ENCODE measurements around the gene SKI.

DNA sequence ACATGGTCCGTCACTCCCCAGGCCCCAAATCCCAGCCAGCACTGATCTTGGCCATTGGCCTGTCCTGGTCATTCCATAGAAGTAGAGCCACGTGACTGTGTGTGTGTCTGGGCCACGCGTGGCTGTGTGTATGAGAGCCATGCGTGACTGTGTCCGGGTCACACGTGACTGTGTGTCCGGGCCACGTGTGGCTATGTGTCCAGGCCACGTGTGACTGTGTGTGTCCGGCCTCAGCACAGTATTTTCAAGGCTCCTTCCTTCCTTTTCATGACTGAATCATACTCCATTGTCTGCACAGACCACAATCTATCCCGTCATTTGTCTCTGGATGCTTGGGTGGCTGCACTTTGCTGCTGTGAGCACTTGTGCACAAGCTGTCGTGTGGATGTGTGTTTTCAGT is 67.4 kb downstream of the SKI start:
- TF ChIP-seq, protein P1, sequence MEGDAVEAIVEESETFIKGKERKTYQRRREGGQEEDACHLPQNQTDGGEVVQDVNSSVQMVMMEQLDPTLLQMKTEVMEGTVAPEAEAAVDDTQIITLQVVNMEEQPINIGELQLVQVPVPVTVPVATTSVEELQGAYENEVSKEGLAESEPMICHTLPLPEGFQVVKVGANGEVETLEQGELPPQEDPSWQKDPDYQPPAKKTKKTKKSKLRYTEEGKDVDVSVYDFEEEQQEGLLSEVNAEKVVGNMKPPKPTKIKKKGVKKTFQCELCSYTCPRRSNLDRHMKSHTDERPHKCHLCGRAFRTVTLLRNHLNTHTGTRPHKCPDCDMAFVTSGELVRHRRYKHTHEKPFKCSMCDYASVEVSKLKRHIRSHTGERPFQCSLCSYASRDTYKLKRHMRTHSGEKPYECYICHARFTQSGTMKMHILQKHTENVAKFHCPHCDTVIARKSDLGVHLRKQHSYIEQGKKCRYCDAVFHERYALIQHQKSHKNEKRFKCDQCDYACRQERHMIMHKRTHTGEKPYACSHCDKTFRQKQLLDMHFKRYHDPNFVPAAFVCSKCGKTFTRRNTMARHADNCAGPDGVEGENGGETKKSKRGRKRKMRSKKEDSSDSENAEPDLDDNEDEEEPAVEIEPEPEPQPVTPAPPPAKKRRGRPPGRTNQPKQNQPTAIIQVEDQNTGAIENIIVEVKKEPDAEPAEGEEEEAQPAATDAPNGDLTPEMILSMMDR (IDR thresholded peaks at IDR 0.05; ENCODE audit: borderline replicate concordance, extremely low read depth, low read length, poor library complexity, severe bottlenecking) = no peak
- no peak for TF ChIP-seq EZH2 (IDR thresholded peaks at IDR 0.05; ENCODE audit: borderline replicate concordance, low read depth, low read length, severe bottlenecking)
